Limb (tissue), 2 donors: ENCODE measurements around the gene ZNF638.
"Not testable (repeated sequence)": the region's sequence is repeated elsewhere in the genome, so short reads cannot be mapped to it uniquely, and the experiment has no call there.

Source experiments
- DNase-seq, 2 donors: peaks; one replicate each; pipeline ENCODE4 v3.0.0-alpha.2; 2016; ENCODE audit errors: extremely low spot score in 2 of 2

ZNF638 gene

DNA sequence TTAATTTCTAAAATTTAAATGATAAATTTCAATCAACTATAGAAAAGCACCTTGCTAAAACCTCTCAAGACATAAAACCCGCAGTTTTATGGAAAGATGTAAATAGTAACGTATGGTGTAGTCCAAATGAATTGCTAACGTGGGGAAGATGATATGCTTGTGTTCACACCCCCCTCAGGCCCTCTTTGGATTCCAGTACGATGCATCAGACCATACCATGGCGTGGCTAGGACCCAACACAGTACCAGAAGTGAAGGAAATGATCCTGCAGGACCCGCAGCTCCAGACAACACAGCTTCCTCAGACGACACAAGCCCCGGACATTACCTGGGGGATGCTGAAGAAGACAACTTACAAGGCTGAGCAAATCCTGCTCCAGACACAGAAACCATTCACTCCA, 61.6 kb downstream of the ZNF638 start:
- no peak for DNase-seq

DNA sequence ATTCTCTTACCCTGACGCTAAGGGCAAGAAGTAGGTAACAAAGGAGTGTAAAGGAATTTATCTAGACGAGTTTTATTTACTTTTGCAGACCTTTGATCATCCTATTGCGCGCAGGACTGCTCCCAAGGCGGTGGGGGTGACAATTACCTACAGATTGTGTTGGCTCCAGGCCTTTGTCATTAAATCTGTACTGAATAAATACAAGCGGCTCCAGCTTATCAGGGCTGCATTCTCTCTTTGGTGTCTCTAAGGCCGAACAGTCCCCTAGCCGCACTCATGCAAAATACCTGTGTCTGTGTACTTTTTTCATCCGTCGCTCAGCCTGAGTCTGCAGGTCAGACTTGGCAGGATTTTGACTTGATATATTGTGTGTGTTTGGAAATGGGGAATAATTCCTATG, 63.9 kb downstream of the ZNF638 start:
- no peak for DNase-seq

DNA sequence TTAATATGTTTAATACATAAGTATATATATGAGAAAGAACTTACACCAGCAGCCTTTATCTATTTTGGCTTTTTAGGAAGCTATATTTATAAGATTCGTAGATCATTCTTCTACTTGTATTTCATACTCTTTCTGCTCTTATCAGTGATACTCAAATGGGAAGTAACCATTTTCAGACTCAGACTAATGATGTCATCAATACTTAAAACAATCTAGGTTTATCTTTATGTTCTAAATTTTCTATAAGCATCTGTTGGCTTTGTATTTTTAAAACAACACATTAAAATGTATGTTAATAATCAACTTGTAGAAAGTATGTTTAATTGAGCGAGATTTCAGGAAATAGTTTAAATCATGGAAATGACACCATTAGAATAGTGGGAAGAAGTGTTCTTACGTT, 70.8 kb downstream of the ZNF638 start:
- DNase-seq = no peak

DNA sequence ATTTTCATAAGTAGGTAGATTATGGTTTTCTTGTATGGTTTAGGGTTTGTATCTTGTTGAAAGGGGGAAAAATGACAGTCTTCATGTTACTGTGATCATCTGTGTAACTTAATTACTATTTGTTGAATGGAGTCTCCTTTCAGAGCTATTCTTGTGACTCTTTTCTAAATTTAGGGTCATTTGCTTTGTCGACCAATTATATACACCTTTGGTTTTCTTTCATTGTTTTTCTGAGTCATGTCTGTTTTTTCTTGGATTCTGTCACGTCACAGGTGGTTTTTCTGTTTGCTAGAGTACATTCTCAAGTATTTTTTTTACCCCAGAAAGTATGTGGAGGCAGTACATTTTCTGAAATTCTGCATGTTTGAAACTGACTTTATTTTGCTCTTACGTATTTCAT, 78.0 kb downstream of the ZNF638 start:
- DNase-seq = no peak

DNA sequence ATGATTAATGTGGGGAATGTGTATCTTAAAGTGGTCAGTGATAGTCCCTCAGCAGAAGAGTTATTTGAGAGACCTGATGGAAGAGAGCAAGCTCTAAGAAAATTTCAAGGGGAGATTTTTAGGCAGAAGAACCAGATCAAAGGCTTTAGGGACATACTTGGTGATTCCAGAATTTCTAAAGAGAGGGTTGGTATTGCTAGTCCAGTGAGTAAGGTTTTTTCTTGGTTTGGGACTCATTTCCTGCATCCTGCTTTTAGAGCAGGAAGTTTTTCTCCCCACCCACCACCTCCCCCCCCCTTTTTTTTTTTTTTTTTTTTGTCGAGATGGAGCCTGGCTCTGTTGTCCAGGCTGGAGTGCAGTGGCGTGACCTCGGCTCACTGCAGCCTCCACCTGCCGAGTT, 79.1 kb downstream of the ZNF638 start:
- DNase-seq = no peak

DNA sequence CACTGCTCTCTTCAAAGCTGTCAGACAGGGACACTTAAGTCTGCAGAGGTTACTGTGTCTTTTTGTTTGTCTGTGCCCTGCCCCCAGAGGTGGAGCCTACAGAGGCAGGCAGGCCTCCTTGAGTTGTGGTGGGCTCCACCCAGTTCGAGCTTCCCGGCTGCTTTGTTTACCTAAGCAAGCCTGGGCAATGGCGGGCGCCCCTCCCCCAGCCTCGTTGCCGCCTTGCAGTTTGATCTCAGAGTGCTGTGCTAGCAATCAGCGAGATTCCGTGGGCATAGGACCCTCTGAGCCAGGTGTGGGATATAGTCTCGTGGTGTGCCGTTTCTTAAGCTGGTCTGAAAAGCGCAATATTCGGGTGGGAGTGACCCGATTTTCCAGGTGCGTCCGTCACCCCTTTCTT, 85.3 kb downstream of the ZNF638 start:
- not testable (repeated sequence) for DNase-seq

DNA sequence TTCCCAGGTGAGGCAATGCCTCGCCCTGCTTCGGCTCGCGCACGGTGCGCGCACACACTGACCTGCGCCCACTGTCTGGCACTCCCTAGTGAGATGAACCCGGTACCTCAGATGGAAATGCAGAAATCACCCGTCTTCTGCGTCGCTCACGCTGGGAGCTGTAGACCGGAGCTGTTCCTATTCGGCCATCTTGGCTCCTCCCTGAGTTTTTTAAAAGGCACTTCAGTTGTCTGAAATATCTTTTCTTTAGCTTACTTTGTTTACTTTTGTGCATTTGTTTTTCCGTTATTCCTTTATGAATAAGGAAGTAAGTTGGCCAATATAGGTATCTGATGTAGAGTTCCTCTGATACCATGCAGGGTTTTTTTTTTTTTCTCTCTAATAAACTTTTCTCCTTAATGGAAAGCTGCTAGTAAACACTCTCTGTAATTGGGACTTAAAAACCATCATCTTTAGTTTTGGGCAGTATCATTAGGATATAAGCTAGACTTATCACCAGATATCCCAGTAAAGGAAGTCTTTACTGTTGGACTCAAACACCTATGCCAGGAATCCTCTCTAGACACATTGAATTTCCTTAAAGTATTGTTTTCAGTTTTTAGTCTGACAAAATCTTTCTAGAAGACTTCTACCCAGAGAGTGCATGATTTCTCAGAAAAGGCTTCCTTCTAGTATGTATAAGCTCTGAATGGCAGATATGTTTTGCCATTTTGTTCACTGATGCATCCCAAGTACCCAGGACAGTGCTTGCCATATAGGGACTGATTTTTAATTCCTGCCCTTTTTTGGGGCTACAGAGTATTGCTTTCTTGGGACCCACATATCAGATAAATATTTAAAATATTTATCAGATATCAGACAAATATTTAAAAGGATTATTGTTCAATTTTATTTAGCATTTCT, 86.0 kb downstream of the ZNF638 start:
- DNase-seq = no peak

DNA sequence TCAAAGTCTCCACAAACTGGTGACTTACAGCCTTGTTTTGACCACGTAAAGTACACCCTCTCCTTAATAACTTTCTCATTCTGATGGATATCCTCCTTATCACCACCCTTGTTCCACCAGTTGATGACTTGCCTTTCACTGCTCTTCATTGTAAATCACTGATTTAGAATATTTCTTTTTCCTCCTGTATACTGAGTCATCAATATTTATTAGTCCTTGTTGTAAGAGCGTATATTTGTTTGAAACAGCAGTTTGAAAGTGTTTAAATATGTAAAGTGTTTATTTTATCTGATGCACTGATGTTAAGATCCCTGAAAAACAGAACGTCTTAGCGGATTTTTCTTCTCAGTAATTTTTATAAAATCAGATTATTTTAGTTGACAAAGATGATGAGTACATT, 87.6 kb downstream of the ZNF638 start:
- DNase-seq = no peak

DNA sequence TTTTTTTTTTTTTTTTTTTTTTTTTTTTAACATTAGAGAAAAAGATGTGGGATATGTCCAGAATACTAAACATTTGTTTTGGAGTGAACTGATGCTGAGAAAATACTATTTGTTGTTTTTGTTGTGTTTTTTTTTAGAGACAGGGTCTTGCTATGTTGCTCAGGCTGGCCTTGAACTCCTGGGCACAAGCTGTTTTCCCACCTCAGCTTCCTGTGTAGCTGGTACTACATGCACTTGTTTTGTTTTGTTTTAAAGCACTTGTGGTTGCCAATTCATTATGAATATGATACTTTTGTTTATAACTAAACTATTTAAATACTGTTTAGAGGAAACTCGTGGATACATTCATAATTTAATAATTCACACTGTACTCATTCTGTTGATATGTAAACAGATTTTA, 88.4 kb downstream of the ZNF638 start:
- DNase-seq = no peak

DNA sequence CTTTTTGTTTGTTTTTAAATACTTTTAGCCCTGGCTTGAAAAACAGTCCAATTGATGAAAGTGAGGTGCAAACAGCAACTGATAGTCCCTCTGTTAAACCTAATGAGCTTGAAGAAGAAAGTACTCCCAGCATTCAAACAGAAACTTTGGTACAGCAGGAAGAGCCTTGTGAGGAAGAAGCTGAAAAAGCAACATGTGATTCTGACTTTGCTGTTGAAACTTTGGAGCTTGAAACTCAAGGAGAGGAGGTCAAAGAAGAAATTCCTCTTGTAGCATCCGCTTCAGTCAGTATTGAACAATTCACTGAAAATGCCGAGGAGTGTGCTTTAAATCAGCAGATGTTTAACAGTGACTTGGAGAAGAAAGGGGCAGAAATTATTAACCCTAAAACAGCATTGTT, 91.2 kb downstream of the ZNF638 start:
- DNase-seq = no peak

DNA sequence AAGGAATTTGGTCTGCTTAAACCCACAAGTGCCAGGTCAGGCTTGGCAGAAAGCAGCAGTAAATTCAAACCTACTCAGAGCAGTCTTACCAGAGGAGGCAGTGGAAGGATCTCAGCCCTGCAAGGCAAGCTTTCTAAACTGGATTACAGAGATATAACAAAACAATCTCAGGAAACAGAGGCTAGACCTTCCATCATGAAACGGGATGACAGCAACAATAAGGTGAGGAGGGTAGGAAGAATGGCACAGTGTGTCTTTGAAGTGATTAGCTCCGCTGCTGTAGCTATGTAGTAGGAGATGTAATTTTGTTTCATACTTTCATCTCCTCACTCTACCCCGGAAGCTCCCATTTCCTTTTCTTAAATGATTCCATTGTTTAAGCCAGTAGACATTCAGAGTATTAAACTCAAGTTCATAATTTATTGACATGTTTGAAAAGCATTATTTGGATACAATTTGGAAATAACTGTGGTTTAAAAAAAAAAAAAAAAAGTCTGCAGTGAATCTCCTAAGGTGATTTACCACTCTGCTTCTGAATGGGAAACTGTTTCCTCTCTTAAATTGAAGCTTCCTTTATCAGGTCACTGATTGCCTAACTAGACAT, 92.3 kb downstream of the ZNF638 start:
- no peak for DNase-seq

DNA sequence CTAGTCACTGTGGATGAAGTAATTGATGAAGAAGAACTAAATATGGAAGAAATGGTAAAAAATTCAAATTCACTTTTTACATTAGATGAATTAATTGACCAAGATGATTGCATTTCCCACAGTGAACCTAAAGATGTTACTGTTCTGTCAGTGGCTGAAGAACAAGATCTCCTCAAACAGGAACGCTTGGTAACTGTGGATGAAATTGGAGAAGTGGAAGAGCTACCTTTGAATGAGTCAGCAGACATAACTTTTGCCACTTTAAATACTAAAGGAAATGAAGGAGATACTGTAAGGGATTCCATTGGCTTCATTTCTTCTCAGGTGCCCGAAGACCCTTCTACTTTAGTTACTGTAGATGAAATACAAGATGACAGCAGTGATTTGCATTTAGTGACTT, 95.1 kb downstream of the ZNF638 start:
- DNase-seq = no peak

DNA sequence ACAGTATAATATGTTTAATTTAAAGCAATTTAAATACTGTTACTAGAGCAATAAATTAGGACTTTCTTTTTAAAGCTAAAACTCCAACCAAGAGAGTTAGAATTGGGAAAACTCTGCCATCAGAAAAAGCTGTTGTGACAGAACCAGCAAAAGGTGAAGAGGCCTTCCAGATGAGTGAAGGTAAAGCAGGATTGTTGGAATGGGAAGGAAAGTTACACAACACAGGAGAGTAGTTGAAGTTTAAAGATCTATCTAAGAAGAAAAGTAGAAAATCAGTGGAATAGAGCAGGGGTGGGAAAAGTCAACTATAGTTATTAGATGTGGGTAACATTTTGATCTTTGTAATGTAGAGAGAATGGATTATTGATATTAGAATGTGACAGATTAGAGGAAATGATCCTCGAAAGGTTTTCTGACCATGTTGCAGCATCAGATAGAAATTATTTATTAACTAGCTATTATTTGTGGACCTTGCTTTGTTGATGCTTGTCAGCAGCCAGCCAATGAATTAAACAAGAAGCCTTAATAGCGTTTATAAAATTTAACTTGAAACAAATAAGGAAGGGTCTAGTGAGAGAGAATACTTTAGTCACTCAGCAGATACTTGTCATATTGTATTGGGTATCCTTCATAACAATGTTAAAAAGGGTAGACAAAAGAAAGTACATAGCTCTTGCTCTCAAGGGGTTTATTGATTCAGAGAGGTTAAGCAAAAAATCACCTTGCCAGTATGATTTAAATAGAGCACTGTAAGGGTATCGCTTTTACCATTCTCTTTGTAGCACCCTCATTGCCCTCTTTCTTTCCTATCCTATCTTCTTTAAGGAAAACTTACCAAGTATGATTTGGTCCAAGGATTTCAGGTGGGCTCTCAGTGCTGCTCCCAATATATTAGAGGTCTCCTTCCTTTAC, 97.1 kb downstream of the ZNF638 start:
- DNase-seq = no peak

DNA sequence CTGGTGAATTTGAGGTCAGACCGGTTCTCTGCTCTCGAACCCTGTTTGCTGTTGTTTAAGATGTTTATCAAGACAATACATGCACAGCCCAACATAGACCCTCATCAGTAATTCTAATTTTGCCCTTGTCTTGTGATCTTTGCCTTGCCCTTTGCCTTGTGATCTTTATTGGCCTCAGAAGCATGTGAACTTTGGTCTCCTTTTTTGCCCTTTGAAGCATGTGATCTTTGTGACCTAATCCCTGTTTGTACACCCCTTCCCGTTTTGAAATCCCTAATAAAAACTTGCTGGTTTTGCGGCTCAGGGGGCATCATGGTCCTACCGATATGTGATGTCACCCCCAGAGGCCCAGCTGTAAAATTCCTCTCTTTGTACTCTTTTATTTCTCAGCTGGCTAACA, 113.6 kb downstream of the ZNF638 start:
- not testable (repeated sequence) for DNase-seq

DNA sequence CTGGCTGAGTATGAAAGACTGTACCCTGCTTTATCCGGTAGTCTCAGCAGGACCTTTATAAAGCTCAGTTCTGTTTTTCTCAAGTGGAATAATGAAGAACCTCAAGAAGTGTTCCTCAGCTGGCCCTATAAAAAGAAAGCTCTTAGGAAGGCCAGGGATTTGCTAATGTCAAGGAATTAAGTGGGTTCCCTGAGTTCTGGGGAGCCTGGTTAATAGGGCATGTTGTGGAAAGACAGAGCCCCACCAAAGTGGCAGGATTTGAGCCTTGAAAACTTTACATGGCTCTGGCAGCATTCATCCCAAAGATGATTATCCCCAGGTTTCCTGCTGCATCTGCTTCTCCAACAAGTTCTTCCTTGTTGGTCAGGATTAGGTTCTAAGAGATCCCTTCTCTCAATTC, 114.9 kb downstream of the ZNF638 start:
- DNase-seq = no peak

DNA sequence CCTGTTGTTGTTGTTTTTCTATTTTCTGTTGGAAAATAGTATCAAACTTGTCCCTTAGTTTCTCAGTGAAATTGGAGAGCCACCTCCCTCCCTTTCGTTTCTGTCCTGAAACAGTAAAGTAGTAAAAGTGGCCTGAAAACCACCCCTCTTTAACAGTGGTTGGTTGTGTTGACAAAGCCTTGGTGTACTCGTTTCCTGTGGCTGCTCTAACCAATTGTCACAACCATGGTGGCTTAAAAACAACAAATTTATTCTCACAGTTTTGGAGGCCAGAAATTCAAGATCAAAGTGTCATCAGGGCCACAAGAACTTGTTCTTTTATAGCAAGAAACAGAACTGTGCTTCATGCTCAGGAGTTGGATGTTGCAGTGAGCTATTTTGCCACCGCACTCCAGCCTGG, 117.8 kb downstream of the ZNF638 start:
- DNase-seq = no peak

DNA sequence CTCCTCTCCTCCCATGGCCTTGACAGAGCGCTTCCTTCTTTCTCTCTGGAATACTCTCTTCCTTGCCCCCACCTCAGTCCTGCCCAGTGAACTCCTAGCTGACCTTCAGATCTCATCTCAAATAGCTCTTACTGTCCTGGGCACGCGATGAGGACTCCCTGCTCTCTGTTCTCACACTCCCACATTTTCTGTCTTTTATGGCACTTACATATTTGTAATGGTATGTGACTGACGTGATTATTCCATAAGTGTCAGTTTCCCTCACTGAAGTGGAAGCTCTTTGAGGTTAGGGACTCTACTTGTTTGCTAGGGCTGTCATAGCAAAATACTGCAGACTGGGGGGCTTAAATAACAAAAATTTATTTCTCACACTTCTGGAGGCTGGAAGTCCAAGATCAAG, 120.1 kb downstream of the ZNF638 start:
- no peak for DNase-seq

DNA sequence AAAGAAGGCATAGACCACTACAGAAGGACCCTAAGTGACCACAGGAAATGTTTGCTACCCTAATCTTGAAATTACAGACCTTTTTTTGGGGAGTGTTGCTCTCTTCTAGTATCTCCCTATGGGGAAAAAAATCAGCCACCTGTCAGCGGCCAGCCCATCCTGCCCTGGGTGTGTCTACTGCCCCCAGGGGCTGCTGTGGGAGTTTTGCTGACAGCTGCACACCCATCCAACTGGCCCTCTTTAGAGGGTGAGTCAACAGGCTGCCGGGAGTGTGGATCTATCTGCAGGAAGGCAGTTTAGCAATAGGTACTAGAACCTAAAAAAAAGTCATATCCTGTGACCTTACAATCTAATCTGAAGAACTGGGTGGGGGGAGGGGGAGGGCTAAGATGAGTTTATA, 121.0 kb downstream of the ZNF638 start:
- no peak for DNase-seq

DNA sequence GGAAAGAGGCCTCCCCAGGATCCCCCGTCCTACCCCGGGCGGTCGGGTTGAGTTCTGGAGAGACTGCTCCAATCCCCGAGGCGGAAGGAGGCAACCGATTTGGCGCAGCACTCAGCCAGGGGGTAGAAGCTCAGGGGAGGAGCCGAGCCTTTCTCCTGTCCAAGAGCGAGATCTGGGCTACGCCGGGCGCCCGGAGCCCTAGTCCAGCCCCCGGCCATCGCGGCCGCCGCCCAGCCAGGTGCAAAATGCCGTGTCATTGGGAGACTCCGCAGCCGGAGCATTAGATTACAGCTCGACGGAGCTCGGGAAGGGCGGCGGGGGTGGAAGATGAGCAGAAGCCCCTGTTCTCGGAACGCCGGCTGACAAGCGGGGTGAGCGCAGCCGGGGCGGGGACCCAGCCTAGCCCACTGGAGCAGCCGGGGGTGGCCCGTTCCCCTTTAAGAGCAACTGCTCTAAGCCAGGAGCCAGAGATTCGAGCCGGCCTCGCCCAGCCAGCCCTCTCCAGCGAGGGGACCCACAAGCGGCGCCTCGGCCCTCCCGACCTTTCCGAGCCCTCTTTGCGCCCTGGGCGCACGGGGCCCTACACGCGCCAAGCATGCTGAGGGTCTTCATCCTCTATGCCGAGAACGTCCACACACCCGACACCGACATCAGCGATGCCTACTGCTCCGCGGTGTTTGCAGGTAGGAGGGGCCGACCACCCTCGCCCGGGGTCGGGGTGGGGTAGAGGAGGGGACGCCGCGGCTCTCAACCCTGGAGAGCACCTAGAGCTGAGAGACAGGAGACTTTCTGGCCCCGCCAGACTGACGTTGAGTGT, 122.0 kb downstream of the ZNF638 start, which contains the start of gene DYSF:
DYSF (plus strand) TSS at position 158 of the 817 bp plus-strand sequence.
- DNase-seq = peak in 1 of 2 donors; percentile 72

DNA sequence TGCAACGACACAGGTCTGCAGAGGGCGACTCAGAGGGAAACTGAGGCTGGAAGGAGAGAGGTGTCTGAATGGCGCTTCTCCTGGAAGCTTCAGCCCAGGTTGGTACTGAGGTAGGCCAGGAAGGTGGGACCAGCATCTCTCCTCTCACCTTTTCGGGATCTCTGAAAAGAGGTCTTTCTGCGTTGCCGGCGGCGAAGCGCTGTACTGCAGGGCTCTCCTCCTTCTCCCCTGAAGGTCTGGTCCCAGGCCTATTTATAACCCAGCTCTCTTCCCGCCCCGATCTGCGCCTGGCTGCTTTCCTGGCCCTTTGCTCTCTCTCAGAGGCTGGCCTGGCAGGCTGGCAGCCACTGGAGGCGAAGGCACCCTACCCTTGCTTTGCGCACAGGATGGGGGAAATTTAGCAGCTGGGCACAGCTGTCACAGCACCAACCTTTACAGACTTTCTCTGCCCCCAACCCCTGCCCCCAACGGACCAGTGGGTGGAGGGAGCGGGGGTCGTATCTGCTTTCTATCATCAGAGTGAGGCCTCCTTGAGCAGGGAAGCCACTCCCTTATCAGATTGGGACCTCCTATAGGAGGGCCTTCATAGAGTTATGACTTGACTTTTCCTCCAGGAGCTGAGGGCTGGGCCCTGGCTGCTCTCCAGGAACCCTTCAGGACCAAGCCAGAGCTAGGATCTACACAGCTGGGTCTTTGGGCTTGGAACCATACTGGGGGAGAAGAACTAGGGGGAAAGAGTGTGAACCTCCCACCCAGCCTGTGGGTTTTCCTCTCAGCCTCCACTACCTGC, 122.8 kb downstream of the ZNF638 start:
- DNase-seq = no peak
